Vagina (tissue), 2 donors: Measurements from ENCODE around the gene C13orf42.

Experiments
- CTCF ChIP-seq, 3 experiments: fragments of 450-650 bp in 2 of 3; fragments of 200-600 bp in 1 of 3; sonication (generic) in 1 of 3; IDR thresholded peaks; one replicate each; pipeline ENCODE4 v1.5.1; 2017 to 2019; ENCODE audit warnings: antibody characterized with exemption in 3 of 3, mild to moderate bottlenecking in 2 of 3, moderate library complexity in 2 of 3
- POLR2A ChIP-seq, 2 donors: fragments of 450-650 bp; IDR thresholded peaks; one replicate each; pipeline ENCODE4 v1.6.1; 2017; ENCODE audit warnings: antibody characterized with exemption in 2 of 2, mild to moderate bottlenecking in 2 of 2, moderate library complexity in 2 of 2
- POLR2AphosphoS5 ChIP-seq, 2 donors: sonication (generic); formaldehyde crosslinking; IDR thresholded peaks; one replicate each; pipeline ENCODE4 v1.9.0; 2017; ENCODE audit warnings: antibody characterized with exemption in 2 of 2, mild to moderate bottlenecking in 2 of 2, low read depth in 1 of 2; ENCODE audit not compliant: insufficient read depth in 1 of 2

- TF ChIP-seq CTCF (IDR thresholded peaks at IDR 0.05) (no peak), POLR2A (IDR thresholded peaks at IDR 0.05) (no peak), POLR2AphosphoS5 (IDR thresholded peaks at IDR 0.05; ENCODE audit: insufficient read depth in 1 of 2, low read depth in 1 of 2) (no peak)
Measured at GRCh38 chr13:51044023-51044665, 66.9 kb downstream of the C13orf42 start.
